Measurements from ENCODE around the gene COX5A.

GRCh38 chr15:74959586-74959939 is 21.7 kb upstream of the COX5A start:
- no peak for TF ChIP-seq CTCF (IDR thresholded peaks at IDR 0.05)
- TF ChIP-seq EZH2 (IDR thresholded peaks at IDR 0.05; ENCODE audit: borderline replicate concordance, insufficient read depth, low read depth, low read length, poor library complexity, severe bottlenecking): no peak
